ENCODE results near the gene SYNE2. TPM values are rescaled to one million over a fixed set of nuclear protein-coding genes. Genes with fewer than 3 reads are reported as not detected.
"Not testable (repeated sequence)": the region's sequence is repeated elsewhere in the genome, so short reads cannot be mapped to it uniquely, and the experiment has no call there.

The SYNE2 gene
- total RNA-seq, 2 experiments from 2014 or later, result 77.7 to 82.4 TPM

- ChIA-PET POLR2A (no interaction called here), CTCF (no interaction called here)
- no peak overlapping the region for H3K4me3 Mint-ChIP-seq
- DNase-seq, result no peak
- H3K36me3 Mint-ChIP-seq (ENCODE audit: low read depth), result peaks cover 36% of the 10 kb centered on the region
- H3K27ac Mint-ChIP-seq, result no peak overlapping the region
- H3K9me3 Mint-ChIP-seq, result no peaks in the 10 kb centered on the region
- no peaks in the 10 kb centered on the region for H3K27me3 Mint-ChIP-seq
- peaks cover 5% of the 10 kb centered on the region for H3K4me1 Mint-ChIP-seq
Measured at GRCh38 chr14:64092940-64093339, 240.1 kb downstream of the SYNE2 start.

GRCh38 chr14:64095620-64096019, 242.8 kb downstream of the SYNE2 start:
- H3K4me1 Mint-ChIP-seq, result peaks cover 5% of the 10 kb centered on the region
- POLR2A ChIA-PET, result no interaction called here

GRCh38 chr14:64098120-64098519, 245.3 kb downstream of the SYNE2 start:
- POLR2A ChIA-PET, result no interaction called here
- H3K9me3 Mint-ChIP-seq, result peaks cover 1% of the 10 kb centered on the region
- no peak for DNase-seq
- H3K4me3 Mint-ChIP-seq, result no peak overlapping the region
- CTCF ChIA-PET, result no interaction called here
- peaks cover 58% of the 10 kb centered on the region for H3K36me3 Mint-ChIP-seq (ENCODE audit: low read depth)
- H3K27ac Mint-ChIP-seq, result no peak overlapping the region
- H3K4me1 Mint-ChIP-seq, result peaks cover 5% of the 10 kb centered on the region
- no peaks in the 10 kb centered on the region for H3K27me3 Mint-ChIP-seq

More at GRCh38 chr14:64095620-64096019, 242.8 kb downstream of the SYNE2 start:
- CTCF ChIA-PET, result no interaction called here
- Mint-ChIP-seq H3K4me3 (no peak overlapping the region), H3K27ac (no peak overlapping the region), H3K36me3 (ENCODE audit: low read depth) (peaks cover 45% of the 10 kb centered on the region), H3K9me3 (peaks cover 1% of the 10 kb centered on the region), H3K27me3 (no peaks in the 10 kb centered on the region)
- no peak for DNase-seq

GRCh38 chr14:64107438-64107837, 254.6 kb downstream of the SYNE2 start:
- DNase-seq, result no peak
- no peaks in the 10 kb centered on the region for H3K4me1 Mint-ChIP-seq
- H3K9me3 Mint-ChIP-seq, result no peaks in the 10 kb centered on the region
- ChIA-PET POLR2A (no interaction called here), CTCF (no interaction called here)
- peaks cover 40% of the 10 kb centered on the region for H3K36me3 Mint-ChIP-seq (ENCODE audit: low read depth)
- no peaks in the 10 kb centered on the region for H3K27me3 Mint-ChIP-seq
- H3K4me3 Mint-ChIP-seq, result no peak overlapping the region
- no peak overlapping the region for H3K27ac Mint-ChIP-seq

- Mint-ChIP-seq H3K27ac (no peak overlapping the region), H3K36me3 (ENCODE audit: low read depth) (peaks cover 34% of the 10 kb centered on the region), H3K9me3 (no peaks in the 10 kb centered on the region), H3K4me3 (no peak overlapping the region), H3K27me3 (no peaks in the 10 kb centered on the region), H3K4me1 (peaks cover 5% of the 10 kb centered on the region)
- ChIA-PET POLR2A (interaction anchor here (1.0 kb wide), 1 partner anchor 317 kb away, joined by 3 read pairs; no protein-coding TSS in a partner anchor), CTCF (interaction anchor here (1.3 kb wide), 1 partner anchor 85 kb away, joined by 4 read pairs; no protein-coding TSS in a partner anchor)
- no peak for DNase-seq
Measured at GRCh38 chr14:64109819-64110554, 257.2 kb downstream of the SYNE2 start.

- no peak for DNase-seq
- ChIA-PET CTCF (interaction anchor here (1.3 kb wide), 1 partner anchor 85 kb away, joined by 4 read pairs; no protein-coding TSS in a partner anchor), POLR2A (no interaction called here)
- Mint-ChIP-seq H3K4me3 (no peak overlapping the region), H3K9me3 (no peaks in the 10 kb centered on the region), H3K4me1 (peaks cover 5% of the 10 kb centered on the region), H3K27ac (no peak overlapping the region), H3K27me3 (no peaks in the 10 kb centered on the region), H3K36me3 (ENCODE audit: low read depth) (peaks cover 33% of the 10 kb centered on the region)
Measured at GRCh38 chr14:64110802-64111201, 258.0 kb downstream of the SYNE2 start.

GRCh38 chr14:64112867-64113678, 260.3 kb downstream of the SYNE2 start:
- Mint-ChIP-seq H3K27ac (no peak overlapping the region), H3K4me3 (no peak overlapping the region), H3K4me1 (peaks cover 5% of the 10 kb centered on the region), H3K9me3 (no peaks in the 10 kb centered on the region), H3K36me3 (ENCODE audit: low read depth) (peaks cover 26% of the 10 kb centered on the region), H3K27me3 (no peaks in the 10 kb centered on the region)
- ChIA-PET POLR2A (no interaction called here), CTCF (no interaction called here)
- no peak for DNase-seq

- Mint-ChIP-seq H3K27ac (no peak overlapping the region), H3K9me3 (no peaks in the 10 kb centered on the region), H3K4me3 (no peak overlapping the region), H3K27me3 (no peaks in the 10 kb centered on the region), H3K4me1 (peaks cover 5% of the 10 kb centered on the region), H3K36me3 (ENCODE audit: low read depth) (peaks cover 26% of the 10 kb centered on the region)
- ChIA-PET CTCF (no interaction called here), POLR2A (no interaction called here)
- DNase-seq, result no peak
Measured at GRCh38 chr14:64114166-64114565, 261.4 kb downstream of the SYNE2 start.

- peaks cover 32% of the 10 kb centered on the region for H3K36me3 Mint-ChIP-seq (ENCODE audit: low read depth)
- no peak overlapping the region for H3K27ac Mint-ChIP-seq
- CTCF ChIA-PET, result no interaction called here
Measured at GRCh38 chr14:64114796-64115195, 262.0 kb downstream of the SYNE2 start.

GRCh38 chr14:64115401-64115800, 262.6 kb downstream of the SYNE2 start:
- Mint-ChIP-seq H3K4me1 (peaks cover 6% of the 10 kb centered on the region), H3K4me3 (no peak overlapping the region), H3K27me3 (no peaks in the 10 kb centered on the region), H3K9me3 (no peaks in the 10 kb centered on the region), H3K36me3 (ENCODE audit: low read depth) (peaks cover 32% of the 10 kb centered on the region), H3K27ac (no peak overlapping the region)
- ChIA-PET CTCF (no interaction called here), POLR2A (no interaction called here)
- no peak for DNase-seq

More at GRCh38 chr14:64114796-64115195, 262.0 kb downstream of the SYNE2 start:
- Mint-ChIP-seq H3K9me3 (no peaks in the 10 kb centered on the region), H3K27me3 (no peaks in the 10 kb centered on the region), H3K4me3 (no peak overlapping the region), H3K4me1 (peaks cover 6% of the 10 kb centered on the region)
- POLR2A ChIA-PET, result no interaction called here
- no peak for DNase-seq

- Mint-ChIP-seq H3K36me3 (ENCODE audit: low read depth) (peaks cover 41% of the 10 kb centered on the region), H3K9me3 (no peaks in the 10 kb centered on the region), H3K27ac (no peak overlapping the region), H3K4me3 (no peak overlapping the region), H3K27me3 (no peaks in the 10 kb centered on the region), H3K4me1 (peaks cover 6% of the 10 kb centered on the region)
- CTCF ChIA-PET, result no interaction called here
- DNase-seq, result no peak
- POLR2A ChIA-PET, result no interaction called here
Measured at GRCh38 chr14:64117671-64118402, 265.0 kb downstream of the SYNE2 start.

GRCh38 chr14:64118403-64118742, 265.6 kb downstream of the SYNE2 start:
- H3K4me1 Mint-ChIP-seq, H3K4me3 Mint-ChIP-seq, DNase-seq, H3K27ac Mint-ChIP-seq, CTCF ChIA-PET, H3K9me3 Mint-ChIP-seq, POLR2A ChIA-PET, H3K27me3 Mint-ChIP-seq: not testable (repeated sequence)
- H3K36me3 Mint-ChIP-seq (ENCODE audit: low read depth), result peaks cover 41% of the 10 kb centered on the region

- Mint-ChIP-seq H3K4me1 (peaks cover 8% of the 10 kb centered on the region), H3K27me3 (no peaks in the 10 kb centered on the region), H3K9me3 (no peaks in the 10 kb centered on the region), H3K4me3 (no peak overlapping the region), H3K36me3 (ENCODE audit: low read depth) (peaks cover 43% of the 10 kb centered on the region), H3K27ac (no peak overlapping the region)
- ChIA-PET POLR2A (no interaction called here), CTCF (no interaction called here)
- DNase-seq, result no peak
Measured at GRCh38 chr14:64118892-64119291, 266.1 kb downstream of the SYNE2 start.

Measured in activated CD4-positive, alpha-beta memory T cell treated with anti-CD3 and anti-CD28 coated beads, Interleukin-2, amount 10 ng/mL, durations not matched to agents 7 days and 5 days (primary cell).